ENCODE results near the gene GMCL1.

Gene GMCL1

DNA sequence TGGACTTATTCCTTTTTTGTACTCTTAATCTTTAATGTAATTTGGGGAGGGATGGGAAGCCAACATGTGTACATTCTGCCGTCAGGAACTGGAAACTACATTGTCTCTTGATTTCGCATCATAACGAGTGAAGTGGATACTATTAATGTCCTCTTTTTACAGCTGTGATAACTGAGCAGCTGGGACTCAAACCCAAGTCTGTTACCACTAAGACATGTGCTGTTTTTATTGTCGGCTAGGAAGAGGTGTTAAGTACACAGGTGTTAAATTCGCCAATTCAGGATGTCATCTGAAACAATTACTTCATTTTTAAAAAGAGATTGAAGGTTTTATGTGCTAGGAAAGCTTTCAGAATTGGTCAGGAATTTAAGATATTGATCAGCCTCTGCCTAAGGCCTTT, 6.9 kb downstream of the GMCL1 start:
- H3K4me3 ChIP-seq: no peak overlapping the region
- TF ChIP-seq, protein P1, sequence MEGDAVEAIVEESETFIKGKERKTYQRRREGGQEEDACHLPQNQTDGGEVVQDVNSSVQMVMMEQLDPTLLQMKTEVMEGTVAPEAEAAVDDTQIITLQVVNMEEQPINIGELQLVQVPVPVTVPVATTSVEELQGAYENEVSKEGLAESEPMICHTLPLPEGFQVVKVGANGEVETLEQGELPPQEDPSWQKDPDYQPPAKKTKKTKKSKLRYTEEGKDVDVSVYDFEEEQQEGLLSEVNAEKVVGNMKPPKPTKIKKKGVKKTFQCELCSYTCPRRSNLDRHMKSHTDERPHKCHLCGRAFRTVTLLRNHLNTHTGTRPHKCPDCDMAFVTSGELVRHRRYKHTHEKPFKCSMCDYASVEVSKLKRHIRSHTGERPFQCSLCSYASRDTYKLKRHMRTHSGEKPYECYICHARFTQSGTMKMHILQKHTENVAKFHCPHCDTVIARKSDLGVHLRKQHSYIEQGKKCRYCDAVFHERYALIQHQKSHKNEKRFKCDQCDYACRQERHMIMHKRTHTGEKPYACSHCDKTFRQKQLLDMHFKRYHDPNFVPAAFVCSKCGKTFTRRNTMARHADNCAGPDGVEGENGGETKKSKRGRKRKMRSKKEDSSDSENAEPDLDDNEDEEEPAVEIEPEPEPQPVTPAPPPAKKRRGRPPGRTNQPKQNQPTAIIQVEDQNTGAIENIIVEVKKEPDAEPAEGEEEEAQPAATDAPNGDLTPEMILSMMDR (IDR thresholded peaks at IDR 0.05): no peak
- DNase-seq (ENCODE audit: low spot score): no peak
- no peak overlapping the region for H3K27ac ChIP-seq

DNA sequence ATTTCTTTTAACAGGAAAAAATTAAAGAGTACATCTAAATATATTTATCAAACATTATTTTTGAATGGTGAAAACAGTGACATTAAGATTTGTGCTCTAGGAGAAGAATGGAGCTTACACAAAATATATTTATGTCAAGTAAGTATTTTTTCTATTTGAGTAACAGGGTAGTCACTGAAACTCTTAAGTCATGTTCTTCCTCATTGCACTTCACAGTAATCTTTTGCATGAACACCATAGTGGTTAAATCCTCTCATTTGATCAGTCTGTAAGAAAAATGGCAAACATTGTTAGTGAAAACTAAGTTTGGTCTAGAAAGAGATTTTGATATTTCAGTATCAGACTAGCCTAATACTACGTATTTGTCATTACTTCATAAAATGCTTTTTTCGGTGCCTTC, 8.1 kb downstream of the GMCL1 start:
- TF ChIP-seq, protein P1 (IDR thresholded peaks at IDR 0.05): no peak
- no peak for DNase-seq (ENCODE audit: low spot score)
- no peak overlapping the region for H3K4me3 ChIP-seq
- no peak overlapping the region for H3K27ac ChIP-seq

DNA sequence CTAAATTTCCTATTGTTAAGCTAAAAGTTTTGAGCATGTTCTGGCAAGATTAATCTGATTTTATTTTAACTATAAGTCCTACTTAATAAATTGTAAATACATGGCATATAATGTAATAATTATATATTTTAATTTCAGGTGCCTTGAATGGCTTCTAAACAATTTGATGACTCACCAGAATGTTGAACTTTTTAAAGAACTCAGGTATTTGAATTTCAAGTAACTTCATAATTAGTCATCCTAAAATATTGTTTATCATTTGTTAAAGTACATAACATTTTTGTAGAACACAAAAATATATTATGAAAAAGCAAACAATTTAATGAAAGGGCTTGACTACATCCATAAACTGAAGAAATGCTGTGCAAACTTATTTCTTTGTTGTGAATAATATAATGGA, 14.5 kb downstream of the GMCL1 start:
- no peak for DNase-seq (ENCODE audit: low spot score)
- TF ChIP-seq, protein P1 (IDR thresholded peaks at IDR 0.05): no peak

DNA sequence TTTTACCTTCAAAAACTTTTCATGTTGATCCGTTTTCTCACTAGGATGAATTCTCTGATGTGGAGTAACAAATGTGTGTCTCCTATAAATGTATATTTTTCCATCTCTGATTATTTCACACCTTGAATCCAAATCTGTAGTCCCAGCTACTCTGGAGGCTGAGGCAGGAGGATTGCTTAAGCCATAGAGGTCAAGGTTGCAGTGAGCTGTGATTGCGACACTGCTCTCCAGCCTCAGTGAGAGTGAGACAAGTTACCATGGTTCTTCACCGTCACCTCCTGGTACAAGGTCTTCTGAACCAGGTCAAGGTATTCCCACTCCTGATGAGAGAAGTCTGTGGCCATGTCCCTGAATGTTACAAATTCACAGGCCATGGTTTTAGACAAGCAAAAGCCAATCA, 15.1 kb downstream of the GMCL1 start:
- H3K27ac ChIP-seq: no peak overlapping the region
- no peak for DNase-seq (ENCODE audit: low spot score)
- no peak overlapping the region for H3K4me3 ChIP-seq
- TF ChIP-seq, protein P1 (IDR thresholded peaks at IDR 0.05): no peak

More for the DNA sequence above, 14.5 kb downstream of the GMCL1 start:
- no peak overlapping the region for H3K4me3 ChIP-seq
- no peak overlapping the region for H3K27ac ChIP-seq

DNA sequence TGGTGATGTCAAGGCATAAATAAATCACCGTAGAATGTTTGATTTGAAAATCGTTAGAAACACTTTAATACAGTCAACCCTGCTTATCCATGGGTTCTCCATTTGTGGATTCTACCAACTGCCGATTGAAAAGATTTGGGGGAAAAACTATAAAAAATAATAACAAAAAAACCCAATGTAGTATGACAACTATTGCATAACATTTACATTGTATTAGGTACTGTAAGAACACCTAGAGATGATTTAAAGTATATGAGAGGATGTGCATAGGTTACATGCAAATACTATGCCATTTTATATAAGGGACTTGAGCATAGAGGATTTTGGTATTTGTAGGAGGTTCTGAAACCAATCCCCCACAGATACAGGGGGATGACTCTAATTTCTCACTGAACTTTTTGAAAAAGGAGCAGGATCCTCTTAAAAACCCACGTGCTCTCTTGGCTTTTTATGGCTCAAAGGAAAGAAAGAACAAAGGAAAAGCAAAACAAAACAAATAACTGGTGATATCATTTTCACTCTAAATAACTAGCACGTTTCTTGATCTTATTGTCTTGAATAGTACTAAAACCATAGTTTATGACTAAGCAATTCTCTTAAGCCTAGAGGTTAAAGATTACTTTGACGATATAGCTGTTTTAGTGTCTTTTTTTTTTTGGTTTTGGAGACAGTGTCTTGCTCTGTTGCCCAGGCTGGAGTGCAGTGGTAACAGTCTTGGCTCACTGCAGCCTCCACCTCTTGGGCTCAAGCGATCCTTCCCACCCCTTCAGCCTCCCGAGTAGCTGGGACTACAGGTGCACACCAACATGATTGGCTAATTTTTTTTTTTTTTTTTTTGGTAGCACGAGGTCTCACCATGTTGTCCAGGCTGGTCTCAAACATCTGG, 17.0 kb downstream of the GMCL1 start:
- H3K4me3 ChIP-seq: no peak overlapping the region
- no peak overlapping the region for H3K27ac ChIP-seq
- TF ChIP-seq, protein P1 (IDR thresholded peaks at IDR 0.05): no peak
- no peak for DNase-seq (ENCODE audit: low spot score)

DNA sequence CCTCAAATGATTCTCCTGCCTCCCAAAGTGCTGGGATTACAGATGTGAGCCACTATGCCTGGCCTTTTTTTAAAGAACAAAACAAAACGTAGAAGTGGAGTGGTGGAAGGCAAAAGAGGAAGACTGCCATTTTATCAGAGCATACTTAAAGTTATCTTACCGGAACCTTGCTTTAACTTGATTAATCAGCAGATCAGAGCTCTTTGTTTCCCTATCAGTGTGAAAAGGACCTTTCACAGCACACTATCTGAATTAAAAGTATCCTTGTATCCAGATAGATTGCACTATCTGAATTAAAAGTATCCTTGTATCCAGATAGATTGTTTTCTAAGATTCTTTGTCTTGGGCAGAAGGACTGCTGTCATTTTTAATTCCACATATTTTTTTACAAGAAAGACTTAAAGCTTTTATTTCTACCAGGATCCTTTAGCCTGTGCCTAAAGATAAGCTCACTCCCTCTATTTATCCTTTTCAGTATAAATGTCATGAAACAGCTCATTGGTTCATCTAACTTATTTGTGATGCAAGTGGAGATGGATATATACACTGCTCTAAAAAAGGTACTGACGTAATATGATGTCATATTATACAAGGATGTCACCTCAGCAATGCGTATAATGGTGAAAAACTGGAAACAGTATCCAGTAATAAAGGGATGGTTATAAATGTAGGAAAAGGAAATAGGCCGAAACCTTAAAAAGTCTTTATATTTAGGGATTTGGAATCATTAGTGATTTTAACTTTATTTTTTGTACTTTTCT, 17.8 kb downstream of the GMCL1 start:
- no peak overlapping the region for H3K4me3 ChIP-seq
- TF ChIP-seq, protein P1 (IDR thresholded peaks at IDR 0.05): no peak
- no peak overlapping the region for H3K27ac ChIP-seq
- no peak for DNase-seq (ENCODE audit: low spot score)
